Adrenal gland (tissue), 12 donors: ENCODE measurements around the gene SLC24A3. TPM values are rescaled to one million over a fixed set of nuclear protein-coding genes. Genes with fewer than 3 reads are reported as not detected.

Experiments
- DNase-seq, 7 donors: peaks; one replicate each; pipeline ENCODE4 v3.0.0-alpha.2; 2019 to 2020
- H3K27ac ChIP-seq, 5 donors: fragments of 200-600 bp; sonication (generic) in 4 of 5; 1 replicate in 3 of 5; 2 replicates in 2 of 5; pipeline versions ENCODE4 v1.5.1 to v1.8.0; 2016 to 2020; ENCODE audit warnings: mild to moderate bottlenecking in 1 of 5
- H3K27me3 ChIP-seq: fragments of 200-600 bp; 2 replicates; pipeline ENCODE4 v1.8.0; 2021
- H3K36me3 ChIP-seq, 2 donors: fragments of 200-600 bp; replicated peaks in 1 of 2; 1 replicate in 1 of 2; 2 replicates in 1 of 2; pipeline versions ENCODE4 v1.5.1 to v1.8.0; 2018 to 2022
- H3K4me1 ChIP-seq, 2 donors: fragments of 200-600 bp; replicated peaks in 1 of 2; 1 replicate in 1 of 2; 2 replicates in 1 of 2; pipeline versions ENCODE4 v1.5.1 to v1.8.0; 2018 to 2021
- H3K4me3 ChIP-seq, 4 donors: fragments of 200-600 bp; sonication (generic) in 3 of 4; one replicate each; pipeline ENCODE4 v1.5.1; 2016 to 2018
- H3K9me3 ChIP-seq, 3 donors: fragments of 200-600 bp; sonication (generic) in 1 of 3; replicated peaks in 1 of 3; 1 replicate in 2 of 3; 2 replicates in 1 of 3; pipeline versions ENCODE4 v1.5.1 to v1.8.0; 2016 to 2021
- POLR2A ChIP-seq, 2 donors: fragments of 450-650 bp; IDR thresholded peaks; one replicate each; pipeline ENCODE4 v1.6.1; 2017; ENCODE audit warnings: antibody characterized with exemption in 2 of 2, mild to moderate bottlenecking in 2 of 2, moderate library complexity in 1 of 2
- WGBS, 4 donors: extraction: QIAGEN DNeasy Blood & Tissue Kit in 2 of 4; methylation state at CpG; one replicate each; pipeline versions ENCODE4 v1.1.5 to v1.1.7; 2013 to 2017; 5-methylcytosine and 5-hydroxymethylcytosine counted together
- intact Hi-C, 2 donors: fragments of 100-400 bp; cut with DNase I; formaldehyde crosslinking; loops; one replicate each; pipeline versions ENCODE4 v1.14.1 to v1.15.0; 2022 to 2023
- polyA plus RNA-seq, 3 donors: library from polyadenylated mRNA; stranded (reverse); fragments of 200-250 nt in 2 of 3; fragments of 350-450 nt in 1 of 3; fragmentation: Illumina TruSeq in 1 of 3; extraction: RNeasy Lipid Tissue Mini Kit (QIAGEN cat#74804) in 1 of 3; gene quantifications; one replicate each; pipeline ENCODE4 v1.2.3, GENCODE V29; 2013 to 2014
- total RNA-seq, 9 donors: library from RNA; depleted of rRNA in 4 of 9; stranded (reverse); fragments of >200 nt in 4 of 9; fragments of 120-200 nt in 1 of 9; fragmentation: NEBNext Ultra II Directional in 1 of 9; extraction: Animal tissue kit (Norgen Biotek cat#: 25700) in 1 of 9; gene quantifications; one replicate each; pipeline versions ENCODE4 v1.1.0 to v1.2.4, GENCODE V29; 2013 to 2023
- TF ChIP-seq, protein P1 (sequence below), 6 experiments: fragments of 450-650 bp in 4 of 6; fragments of 200-600 bp in 2 of 6; sonication (generic) in 1 of 6; IDR thresholded peaks; 1 replicate in 5 of 6; 2 replicates in 1 of 6; pipeline versions ENCODE4 v1.5.1 to v1.8.0; 2016 to 2021; ENCODE audit warnings: antibody characterized with exemption in 6 of 6, mild to moderate bottlenecking in 2 of 6, moderate library complexity in 1 of 6
- donor health status: healthy with polysubstance abuse.
- donor health status: Bipolar disorder and iron deficiency.
- donor health status: DM: yes; HTN: yes; CAD: no.
- donor health status: DM: no; HTN: no; CAD: no.
- donor health status: DM: no; HTN: no; CAD: no.
- donor health status: DM: yes; HTN: yes; CAD: no.

Gene SLC24A3
- total and polyA plus RNA-seq, 12 donors = 0.89 to 44.4 (median 2.7) TPM

- TF ChIP-seq, protein P1, sequence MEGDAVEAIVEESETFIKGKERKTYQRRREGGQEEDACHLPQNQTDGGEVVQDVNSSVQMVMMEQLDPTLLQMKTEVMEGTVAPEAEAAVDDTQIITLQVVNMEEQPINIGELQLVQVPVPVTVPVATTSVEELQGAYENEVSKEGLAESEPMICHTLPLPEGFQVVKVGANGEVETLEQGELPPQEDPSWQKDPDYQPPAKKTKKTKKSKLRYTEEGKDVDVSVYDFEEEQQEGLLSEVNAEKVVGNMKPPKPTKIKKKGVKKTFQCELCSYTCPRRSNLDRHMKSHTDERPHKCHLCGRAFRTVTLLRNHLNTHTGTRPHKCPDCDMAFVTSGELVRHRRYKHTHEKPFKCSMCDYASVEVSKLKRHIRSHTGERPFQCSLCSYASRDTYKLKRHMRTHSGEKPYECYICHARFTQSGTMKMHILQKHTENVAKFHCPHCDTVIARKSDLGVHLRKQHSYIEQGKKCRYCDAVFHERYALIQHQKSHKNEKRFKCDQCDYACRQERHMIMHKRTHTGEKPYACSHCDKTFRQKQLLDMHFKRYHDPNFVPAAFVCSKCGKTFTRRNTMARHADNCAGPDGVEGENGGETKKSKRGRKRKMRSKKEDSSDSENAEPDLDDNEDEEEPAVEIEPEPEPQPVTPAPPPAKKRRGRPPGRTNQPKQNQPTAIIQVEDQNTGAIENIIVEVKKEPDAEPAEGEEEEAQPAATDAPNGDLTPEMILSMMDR (IDR thresholded peaks at IDR 0.05) = no peak
- TF ChIP-seq POLR2A (IDR thresholded peaks at IDR 0.05) = no peak
- intact Hi-C loops = no loop called here
- 52 to 69% (median 60%) methylated on average over 2 of the region's 2 CpGs for WGBS, 4 donors
- no peaks in the 10 kb centered on the region for H3K9me3 ChIP-seq
- DNase-seq = no peak
- no peaks in the 10 kb centered on the region for H3K4me1 ChIP-seq
- no peak overlapping the region for H3K27ac ChIP-seq
- no peak overlapping the region for H3K4me3 ChIP-seq
- H3K27me3 ChIP-seq = no peaks in the 10 kb centered on the region
- H3K36me3 ChIP-seq = no peaks in the 10 kb centered on the region
Observed at GRCh38 chr20:19456595-19457395, 244.4 kb downstream of the SLC24A3 start.

DNA sequence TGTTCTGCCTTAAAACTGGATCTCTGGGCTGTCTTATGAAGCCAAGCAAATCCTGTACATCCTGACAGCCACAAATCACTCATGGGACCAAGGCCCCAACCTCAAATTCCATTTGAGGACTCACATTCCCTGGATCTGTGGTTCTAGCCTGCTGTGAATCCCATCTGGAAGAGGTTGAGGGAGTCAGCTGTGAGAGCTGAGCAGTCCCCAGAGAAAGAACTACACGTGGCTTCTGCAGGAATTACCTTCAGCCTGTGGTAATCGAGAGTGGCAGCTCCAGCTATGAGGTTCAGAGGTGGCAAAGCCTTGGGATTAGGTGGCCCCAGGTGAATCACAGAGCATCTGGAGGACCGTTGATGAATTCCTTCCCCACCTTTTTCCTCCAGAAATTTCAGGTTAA, 245.2 kb downstream of the SLC24A3 start:
- no peak for DNase-seq
- H3K36me3 ChIP-seq = no peaks in the 10 kb centered on the region
- intact Hi-C loops = no loop called here
- no peak overlapping the region for H3K4me3 ChIP-seq
- TF ChIP-seq, protein P1 (IDR thresholded peaks at IDR 0.05) = no peak
- TF ChIP-seq POLR2A (IDR thresholded peaks at IDR 0.05) = no peak
- H3K27me3 ChIP-seq = no peaks in the 10 kb centered on the region
- no peaks in the 10 kb centered on the region for H3K9me3 ChIP-seq
- H3K27ac ChIP-seq = no peak overlapping the region
- no peaks in the 10 kb centered on the region for H3K4me1 ChIP-seq
- 58 to 77% (median 65%) methylated on average over 2 to 3 of the region's 3 CpGs for WGBS, 4 donors

GRCh38 chr20:19460386-19460785, 247.9 kb downstream of the SLC24A3 start:
- intact Hi-C loops = no loop called here
- Histone ChIP-seq H3K27ac (no peak overlapping the region), H3K27me3 (no peaks in the 10 kb centered on the region), H3K4me3 (no peak overlapping the region), H3K36me3 (no peaks in the 10 kb centered on the region), H3K9me3 (no peaks in the 10 kb centered on the region), H3K4me1 (no peaks in the 10 kb centered on the region)
- no peak for DNase-seq
- 77 to 90% (median 79%) methylated on average over 5 to 6 of the region's 6 CpGs for WGBS, 4 donors
- TF ChIP-seq, protein P1 (IDR thresholded peaks at IDR 0.05) = no peak
- TF ChIP-seq POLR2A (IDR thresholded peaks at IDR 0.05) = no peak

GRCh38 chr20:19462491-19462890, 250.0 kb downstream of the SLC24A3 start:
- TF ChIP-seq, protein P1 (IDR thresholded peaks at IDR 0.05) = no peak
- TF ChIP-seq POLR2A (IDR thresholded peaks at IDR 0.05) = no peak
- Histone ChIP-seq H3K4me3 (no peak overlapping the region), H3K36me3 (no peaks in the 10 kb centered on the region), H3K27ac (no peak overlapping the region), H3K9me3 (no peaks in the 10 kb centered on the region), H3K27me3 (no peaks in the 10 kb centered on the region), H3K4me1 (no peaks in the 10 kb centered on the region)
- DNase-seq = no peak
- WGBS, 4 donors = 84 to 100% (median 88%) methylated on average over 1 to 6 of the region's 6 CpGs
- intact Hi-C loops = no loop called here
